Stimulated activated naive CD8-positive, alpha-beta T cell treated with anti-CD3 and anti-CD28 coated beads, Interleukin-15, Interleukin-2, amounts not matched to agents 100 U/mL and 50 U/mL, for 24 hours (primary cell): ENCODE results near the gene PCSK1N.
"Not testable (repeated sequence)": the region's sequence is repeated elsewhere in the genome, so short reads cannot be mapped to it uniquely, and the experiment has no call there.

ENCODE experiments used
- ATAC-seq: fragments of 150-1000 bp; cut with Tn5 transposase; one replicate; pipeline ENCODE4 v1.10.0; 2021
- DNase-seq: peaks from one replicate; pipeline ENCODE4 v3.0.0; 2021

The PCSK1N gene, protein sequence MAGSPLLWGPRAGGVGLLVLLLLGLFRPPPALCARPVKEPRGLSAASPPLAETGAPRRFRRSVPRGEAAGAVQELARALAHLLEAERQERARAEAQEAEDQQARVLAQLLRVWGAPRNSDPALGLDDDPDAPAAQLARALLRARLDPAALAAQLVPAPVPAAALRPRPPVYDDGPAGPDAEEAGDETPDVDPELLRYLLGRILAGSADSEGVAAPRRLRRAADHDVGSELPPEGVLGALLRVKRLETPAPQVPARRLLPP

DNA sequence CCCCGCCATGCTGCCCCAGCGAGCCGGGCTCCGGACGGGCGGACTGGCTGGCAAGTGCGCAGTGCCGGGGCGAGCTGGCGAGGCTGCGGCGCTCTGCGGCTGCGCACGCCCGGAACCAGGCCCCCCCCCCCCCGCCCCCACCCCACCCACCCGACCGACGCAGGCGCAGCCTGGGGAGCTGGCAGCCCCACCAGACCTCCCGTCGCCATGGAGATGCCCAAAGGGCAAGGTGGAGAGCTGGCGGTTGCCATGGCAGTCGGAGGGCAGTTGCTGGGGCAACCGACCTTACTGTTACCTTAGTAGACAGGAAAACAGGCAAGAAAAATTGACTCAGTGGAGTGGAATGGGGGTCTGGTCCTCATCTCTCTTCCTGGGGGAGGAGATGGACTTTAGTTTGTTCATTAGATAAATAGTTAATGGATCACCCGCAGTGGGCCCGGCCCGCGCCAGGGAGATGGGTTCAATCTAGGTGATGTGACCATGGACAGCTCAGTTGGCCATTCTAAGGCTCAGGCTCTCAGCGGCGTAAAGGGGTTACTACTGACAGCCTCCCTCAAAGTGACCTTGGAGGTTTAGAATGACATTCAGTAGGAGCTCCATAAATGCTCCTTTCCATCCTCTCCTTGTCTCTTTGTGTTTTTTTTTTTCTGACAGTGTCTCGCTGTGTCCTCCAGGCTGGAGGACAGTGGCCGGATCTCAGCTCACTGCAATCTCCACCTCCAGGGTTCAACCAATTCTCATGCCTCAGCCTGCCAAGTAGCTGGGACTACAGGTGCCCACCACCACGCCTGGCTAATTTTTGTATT, at the start of gene PCSK1N:
TSS of gene PCSK1N (minus strand) at position 87 of the 806 bp plus-strand sequence. CDS start at position 9, 78 bp downstream.
- ATAC-seq (peak; percentile 75), DNase-seq (peak; percentile 55)

DNA sequence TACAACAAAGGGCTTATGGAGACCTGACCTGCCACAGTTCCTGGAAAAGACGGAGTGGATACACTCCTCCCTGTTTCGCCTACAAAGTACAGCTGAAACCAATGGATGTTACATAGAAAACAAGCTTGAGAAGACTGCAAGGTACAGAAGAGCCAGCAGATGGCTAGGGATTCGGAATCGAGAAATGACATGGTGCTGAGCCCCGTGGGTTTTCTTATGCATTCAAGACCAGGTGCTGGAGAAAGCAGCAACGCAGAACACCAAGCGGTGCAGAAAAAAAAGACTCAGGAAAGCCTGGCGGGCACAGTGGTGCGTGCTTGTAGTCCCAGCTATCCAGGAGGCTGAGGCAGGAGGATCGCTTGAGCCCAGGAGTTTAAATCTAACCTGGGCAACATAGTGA, 48.3 kb upstream of the PCSK1N start:
- DNase-seq (no peak), ATAC-seq (no peak)

DNA sequence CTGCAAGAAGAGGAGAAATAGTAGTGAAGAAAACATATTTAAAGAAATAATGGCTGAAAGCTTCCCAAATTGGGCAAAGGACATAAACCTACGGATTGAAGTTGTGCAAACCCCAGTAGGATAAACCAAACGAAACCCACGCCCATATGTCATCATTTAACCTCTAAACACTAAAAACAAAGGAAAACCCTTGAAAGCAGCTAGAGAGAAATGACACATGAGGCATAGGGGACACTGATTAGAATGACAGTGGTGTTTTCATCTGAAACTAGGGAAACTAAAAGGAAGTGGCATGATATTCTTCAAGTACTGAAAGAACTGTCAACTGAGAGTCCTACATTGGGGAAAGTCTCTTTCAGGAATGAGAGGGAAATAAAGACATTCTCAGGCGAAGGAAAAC, 41.5 kb upstream of the PCSK1N start:
- not testable (repeated sequence) for ATAC-seq, DNase-seq

DNA sequence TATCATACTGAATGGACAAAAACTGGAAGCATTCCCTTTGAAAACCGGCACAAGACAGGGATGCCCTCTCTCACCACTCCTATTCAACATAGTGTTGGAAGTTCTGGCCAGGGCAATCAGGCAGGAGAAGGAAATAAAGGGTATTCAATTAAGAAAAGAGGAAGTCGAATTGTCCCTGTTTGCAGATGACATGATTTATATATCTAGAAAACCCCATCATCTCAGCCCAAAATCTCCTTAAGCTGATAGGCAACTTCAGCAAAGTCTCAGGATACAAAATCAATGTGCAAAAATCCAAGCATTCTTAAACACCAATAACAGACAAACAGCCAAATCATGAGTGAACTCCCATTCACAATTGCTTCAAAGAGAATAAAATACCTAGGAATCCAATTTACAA, 36.6 kb upstream of the PCSK1N start:
- not testable (repeated sequence) for DNase-seq, ATAC-seq

DNA sequence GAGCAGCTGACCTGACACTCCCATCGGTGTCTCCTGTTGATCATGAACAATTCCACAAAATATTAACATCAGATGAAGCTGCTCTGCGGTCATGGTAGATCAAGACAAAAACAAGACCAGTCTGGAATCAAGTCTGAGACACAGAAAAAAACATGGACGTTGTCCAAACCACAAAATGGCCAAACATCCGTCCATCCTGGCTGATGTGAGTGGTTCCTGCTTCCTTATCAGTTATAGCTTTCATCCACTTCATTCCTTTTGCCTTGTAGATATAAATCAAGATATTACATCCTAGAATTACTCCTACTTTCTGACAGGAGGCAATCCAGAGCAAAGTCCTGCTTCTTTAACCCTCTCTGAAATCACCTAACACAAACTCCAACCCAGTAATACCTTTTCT, 28.8 kb upstream of the PCSK1N start:
- DNase-seq (no peak), ATAC-seq (no peak)

DNA sequence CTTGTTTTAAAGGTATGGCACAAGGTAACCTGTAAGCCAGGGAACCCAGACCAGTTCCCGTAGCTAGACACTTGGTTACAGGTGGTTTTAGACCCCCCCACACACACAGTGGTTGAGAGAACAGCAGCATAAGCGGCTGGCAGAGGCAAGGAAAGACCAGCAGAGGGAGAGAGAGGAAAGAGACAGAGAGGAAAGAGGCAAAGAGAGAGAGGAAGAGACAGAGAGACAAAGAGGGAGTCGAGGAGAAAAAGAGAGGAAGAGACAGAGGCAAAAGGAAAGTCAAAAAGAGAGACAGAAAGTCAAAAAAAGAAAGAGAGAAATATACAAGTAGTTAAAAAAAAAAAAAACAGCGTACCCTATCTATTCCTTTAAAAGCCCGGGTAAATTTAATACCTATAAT, 19.5 kb upstream of the PCSK1N start:
- ATAC-seq (no peak), DNase-seq (no peak)

DNA sequence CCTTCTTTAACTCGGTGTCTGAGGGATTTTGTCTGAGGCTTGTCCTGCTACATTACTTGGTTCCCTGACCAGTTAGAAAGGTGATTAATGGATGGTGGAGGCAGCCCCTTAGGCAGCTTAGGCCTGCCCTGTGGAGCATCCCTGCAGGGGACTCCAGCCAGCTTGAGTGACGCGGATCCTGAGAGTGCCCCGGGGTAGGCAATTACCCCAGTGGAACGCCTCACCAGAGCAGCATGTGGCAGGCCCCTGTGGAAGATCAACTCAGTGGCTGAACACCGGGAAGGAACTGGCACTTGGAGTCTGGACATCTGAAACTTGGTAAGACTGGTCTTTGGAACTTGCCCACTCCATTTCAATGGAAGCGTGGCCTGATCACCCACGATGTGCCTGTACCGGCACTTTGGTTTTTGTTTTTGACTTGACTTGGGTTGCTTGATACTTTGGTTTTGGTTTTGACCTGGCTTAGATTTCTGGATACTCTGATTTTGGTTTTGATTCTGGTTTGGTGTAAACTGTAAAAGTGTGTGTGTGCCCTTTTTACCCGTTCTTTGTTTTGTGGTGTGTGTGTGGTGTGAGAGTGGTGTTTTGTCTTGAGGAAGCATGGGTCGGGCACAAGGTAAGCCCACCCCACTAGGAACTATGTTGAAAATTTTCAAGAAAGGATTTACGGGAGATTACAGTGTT, 18.9 kb upstream of the PCSK1N start:
- not testable (repeated sequence) for DNase-seq

DNA sequence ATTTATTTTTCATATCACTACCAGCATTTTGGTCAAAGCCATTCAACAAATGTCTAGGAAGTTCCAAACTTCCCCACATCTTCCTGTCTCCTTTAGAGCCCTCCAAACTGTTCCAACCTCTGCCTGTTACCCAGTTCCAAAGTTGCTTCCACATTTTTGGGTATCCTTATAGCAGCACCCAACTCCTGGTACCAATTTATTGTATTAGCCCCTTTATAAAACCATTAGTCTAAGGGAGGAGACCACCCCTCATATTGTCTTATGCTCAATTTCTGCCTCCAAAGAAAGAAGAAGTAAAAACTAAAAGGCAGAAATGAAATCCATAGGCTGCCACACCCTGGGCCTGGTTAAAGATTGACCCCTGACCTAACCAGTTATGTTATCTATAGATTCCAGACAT, 18.1 kb upstream of the PCSK1N start:
- ATAC-seq, DNase-seq: not testable (repeated sequence)

More for the DNA sequence above, 18.9 kb upstream of the PCSK1N start:
- not testable (repeated sequence) for ATAC-seq

DNA sequence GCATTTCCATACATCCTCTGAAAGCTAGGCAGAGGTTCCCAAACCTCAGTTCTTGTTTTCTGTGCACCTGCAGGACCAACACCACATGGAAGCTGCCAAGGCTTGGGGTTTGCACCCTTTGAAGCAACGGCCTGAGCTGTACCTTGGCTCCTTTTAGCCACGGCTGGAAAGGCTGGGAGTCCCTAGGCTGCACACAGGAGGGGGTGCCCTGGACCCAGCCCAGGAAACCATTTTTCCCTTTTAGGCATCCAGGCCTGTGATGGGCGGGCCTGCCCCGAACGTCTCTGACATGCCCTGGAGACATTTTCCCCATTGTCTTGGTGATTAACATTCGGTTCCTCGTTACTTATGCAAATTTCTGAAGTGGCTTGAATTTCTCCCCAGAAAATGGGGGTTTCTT, 17.4 kb upstream of the PCSK1N start:
- ATAC-seq (no peak), DNase-seq (no peak)

DNA sequence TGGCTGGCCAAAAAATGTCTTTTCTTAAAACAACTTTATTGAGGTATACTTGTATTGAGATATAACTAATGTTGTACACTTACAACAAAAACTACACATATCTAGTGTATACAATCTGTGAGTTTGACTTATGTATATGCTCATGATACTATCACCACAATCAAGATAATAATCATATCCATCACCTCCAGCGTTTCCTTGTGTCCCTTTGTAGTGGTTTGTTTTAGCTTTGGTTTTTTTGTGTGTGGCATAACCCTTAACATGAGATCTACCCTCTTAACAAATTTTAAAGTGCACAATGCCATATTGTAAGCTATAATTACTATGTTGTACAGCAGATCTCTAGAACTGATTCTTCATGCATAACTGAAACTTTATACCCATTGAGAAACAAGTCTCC, 13.4 kb upstream of the PCSK1N start:
- DNase-seq, result no peak
- no peak for ATAC-seq

DNA sequence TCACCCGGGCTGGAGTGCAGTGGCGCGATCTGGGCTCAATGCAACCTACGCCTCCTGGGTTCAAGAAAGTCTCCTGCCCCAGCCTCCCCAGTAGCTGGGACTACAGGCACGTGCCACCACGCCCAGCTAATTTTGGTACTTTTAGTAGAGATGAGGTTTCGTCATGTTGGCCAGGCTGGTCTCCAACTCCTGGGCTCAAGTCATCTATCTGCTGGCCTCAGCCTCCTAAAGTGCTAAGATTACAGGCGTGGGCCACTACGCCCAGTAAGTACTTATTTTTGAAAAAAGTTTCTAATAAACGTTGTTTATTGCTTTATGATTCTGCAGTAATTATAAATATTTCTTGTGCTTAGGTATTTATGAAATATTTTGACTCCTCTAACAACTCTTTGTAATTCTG, 4.3 kb upstream of the PCSK1N start:
- ATAC-seq (no peak), DNase-seq (no peak)

DNA sequence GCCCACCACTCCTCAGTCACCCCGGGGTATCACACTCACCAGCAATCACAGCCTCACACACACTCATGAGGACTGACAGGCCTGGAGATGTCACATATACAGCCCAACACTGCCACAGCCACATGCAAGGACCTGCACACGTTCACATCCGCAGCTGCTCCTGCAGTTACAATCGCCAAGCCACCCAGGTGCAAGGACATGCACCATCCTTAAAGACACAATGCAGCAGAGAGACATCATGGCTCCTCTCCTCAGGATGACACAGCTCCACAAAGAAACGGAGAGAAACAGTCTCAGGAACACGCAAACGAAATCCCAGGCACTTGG, 1.1 kb downstream of the PCSK1N start:
- no peak for ATAC-seq
- DNase-seq, result no peak

DNA sequence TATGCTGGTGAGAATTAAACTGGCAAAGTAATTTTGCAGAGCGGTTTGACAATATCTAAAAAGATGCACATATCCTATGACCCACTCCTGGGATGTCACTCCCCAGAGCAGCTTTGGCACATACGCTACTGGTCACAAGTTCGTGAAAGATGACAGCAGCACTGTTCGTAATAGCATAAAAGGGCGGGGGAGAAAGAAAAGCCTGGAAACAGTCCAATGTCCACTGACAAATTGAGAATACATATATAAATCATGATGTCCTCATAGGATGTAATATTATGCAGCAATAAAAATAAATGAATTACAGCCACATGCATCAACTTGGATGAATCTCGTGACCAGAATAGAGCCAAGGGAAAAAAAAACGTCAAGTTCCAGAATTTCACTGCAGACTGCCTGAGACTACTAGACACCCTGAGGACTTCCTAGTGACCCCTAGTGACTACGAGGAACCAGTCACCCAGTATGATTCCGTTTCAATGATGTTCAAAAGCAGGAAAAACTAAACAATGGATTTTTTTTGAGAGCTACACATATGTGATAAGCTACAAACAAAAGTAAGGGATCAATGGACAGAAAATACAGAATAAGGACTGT, 1.8 kb downstream of the PCSK1N start:
- ATAC-seq (no peak), DNase-seq (no peak)

DNA sequence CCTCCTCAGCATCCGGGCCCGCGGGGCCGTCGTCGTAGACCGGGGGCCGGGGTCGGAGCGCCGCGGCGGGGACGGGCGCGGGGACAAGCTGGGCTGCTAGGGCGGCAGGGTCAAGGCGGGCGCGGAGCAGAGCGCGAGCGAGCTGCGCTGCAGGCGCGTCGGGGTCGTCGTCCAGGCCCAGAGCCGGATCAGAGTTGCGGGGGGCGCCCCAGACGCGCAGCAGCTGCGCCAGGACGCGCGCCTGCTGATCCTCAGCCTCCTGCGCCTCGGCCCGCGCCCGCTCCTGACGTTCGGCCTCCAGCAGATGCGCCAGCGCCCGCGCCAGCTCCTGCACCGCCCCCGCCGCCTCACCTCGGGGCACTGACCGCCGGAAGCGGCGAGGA, 3.5 kb downstream of the PCSK1N start:
- no peak for ATAC-seq
- DNase-seq, result no peak

DNA sequence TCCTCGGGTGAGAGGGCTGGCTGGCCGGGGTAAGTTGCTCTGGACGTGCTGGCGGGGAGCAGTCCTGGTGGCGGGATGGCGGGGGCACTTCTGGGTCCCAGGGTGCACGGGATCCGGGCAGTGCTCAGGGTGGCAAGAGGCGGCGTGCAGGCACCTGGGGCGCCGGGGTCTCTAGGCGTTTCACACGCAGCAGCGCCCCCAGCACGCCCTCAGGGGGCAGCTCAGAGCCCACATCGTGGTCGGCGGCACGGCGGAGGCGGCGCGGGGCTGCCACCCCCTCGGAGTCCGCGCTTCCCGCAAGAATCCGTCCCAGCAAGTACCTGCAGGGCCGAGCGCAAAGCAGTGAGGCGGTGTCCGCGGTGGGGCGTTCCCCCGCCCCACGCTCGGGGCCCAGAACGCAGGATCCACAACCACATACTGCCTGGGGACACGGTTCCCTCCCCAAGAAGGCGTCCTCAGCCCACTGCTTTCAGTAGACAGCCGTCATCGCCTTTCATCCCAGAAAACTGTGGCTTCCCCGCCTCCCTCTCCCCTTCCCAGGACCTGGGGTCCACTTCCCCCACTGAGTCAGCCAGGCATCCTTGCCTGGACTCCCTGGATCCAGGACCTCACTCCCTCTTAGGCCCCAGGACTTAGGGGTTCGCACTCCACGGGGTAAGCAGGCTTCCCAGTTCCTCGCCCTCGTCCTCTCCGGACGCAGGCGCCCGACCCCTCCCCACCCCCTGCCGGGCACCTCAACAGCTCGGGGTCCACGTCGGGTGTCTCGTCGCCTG, 4.1 kb downstream of the PCSK1N start:
- DNase-seq (no peak), ATAC-seq (no peak)

DNA sequence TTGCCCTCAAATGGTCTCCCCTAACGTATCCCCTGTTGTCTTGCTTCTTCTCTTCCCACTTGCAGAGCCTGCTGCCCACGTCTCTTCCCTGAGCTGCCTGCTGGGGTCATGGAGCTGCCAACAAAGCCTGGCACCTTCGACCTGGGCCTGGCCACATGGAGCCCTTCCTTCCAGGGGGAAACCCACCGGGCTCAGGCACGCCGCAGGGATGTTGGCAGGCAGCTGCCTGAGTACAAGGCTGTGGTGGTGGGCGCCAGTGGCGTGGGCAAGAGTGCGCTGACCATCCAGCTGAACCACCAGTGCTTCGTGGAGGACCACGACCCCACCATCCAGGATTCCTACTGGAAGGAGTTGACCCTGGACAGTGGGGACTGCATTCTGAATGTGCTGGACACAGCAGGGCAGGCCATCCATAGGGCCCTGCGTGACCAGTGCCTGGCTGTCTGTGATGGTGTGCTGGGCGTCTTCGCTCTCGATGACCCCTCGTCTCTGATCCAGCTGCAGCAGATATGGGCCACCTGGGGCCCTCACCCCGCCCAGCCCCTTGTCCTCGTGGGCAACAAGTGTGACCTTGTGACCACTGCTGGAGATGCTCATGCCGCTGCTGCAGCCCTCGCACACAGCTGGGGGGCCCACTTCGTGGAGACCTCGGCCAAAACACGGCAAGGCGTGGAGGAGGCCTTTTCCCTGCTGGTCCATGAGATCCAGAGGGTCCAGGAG, 6.2 kb downstream of the PCSK1N start:
- DNase-seq (no peak), ATAC-seq (no peak)

DNA sequence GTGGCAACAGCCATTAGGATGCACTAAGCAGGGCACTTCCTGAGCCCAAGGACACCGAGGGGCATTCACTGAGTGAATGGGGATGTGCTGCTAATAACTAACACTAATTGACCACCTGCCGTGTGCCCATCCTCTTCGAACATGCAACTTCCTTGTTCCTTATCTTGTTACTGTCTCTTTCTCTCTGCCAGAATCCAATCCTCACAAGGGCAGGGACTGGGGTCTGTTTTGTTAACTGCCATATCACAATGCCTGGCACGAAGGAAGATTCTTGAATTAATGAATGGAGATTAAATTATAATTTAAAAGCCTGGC, 7.8 kb downstream of the PCSK1N start:
- no peak for DNase-seq
- ATAC-seq, result no peak

DNA sequence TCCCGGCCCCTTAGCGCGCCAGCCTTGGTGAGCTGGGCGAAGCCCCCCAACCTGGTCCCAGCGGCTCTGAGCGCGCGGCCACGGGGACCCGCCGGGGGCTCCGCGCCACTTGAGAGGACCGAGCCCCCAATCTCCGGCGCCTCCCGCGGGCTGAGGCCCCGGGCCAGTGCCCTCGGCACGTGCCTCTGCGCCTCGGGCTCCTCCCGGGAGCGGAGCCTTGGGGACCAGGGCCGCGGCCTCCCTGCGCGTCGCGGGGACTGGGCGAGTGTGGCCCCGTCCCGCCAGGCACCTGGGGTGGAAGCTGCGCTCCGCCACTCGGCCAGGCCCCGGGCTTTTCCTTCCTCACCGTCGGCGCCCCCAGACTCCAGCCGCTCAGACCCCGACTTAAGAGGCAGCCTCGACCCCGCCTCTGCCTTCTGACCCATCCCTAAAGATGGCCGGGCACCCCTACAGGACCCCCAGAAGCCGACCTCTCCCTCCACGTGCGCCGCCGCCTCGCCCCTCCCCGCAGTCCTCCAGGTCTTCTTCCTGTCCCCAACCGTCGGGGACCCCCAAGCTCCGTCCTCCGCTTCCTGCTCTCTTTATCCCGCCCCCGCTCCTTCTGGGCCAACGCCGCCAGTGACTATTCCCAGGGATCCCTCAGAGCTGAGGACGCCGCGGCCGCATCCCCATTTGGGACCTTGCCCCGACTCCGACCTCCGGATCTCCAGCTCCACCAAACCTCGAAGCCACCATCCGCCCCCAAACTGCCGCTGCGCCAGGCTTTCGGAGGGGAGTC, 8.3 kb downstream of the PCSK1N start:
- no peak for DNase-seq
- no peak for ATAC-seq

DNA sequence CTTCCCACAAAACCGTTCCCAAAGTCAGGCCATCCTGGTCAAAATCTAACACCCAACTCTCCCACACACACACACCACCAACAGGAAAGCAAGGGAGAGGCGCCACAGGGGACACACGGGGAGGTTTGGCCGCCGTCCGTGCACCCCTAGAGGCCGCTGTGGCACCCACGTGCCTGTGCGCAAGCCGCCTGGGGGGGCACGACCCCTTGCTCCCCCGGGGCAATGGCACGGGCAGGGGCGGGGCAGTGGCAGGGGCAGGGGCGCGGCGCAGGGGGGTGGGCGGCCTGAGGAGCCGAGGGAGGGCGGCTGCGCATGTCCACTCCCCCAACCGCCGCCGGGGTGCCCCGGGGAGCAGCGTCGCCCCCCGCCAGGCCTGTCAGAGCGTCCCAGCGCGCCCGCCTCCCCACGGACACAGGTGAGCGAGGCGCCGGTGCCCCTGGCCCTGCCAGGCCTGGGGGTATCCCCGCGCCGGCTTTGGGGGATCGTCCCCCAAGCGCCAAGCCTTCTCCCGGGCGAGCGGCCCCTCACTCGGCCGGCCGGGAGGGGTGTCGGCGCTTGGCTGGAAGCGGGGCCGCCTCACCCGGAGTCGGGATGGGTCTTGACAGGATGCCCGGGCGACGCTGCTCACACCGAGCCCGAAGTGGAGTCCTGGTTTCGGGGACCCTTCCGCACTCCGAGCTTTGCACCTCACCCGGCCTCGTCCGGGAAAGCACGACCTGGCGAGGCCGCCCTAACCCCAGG, 9.1 kb downstream of the PCSK1N start, which contains the start of gene ERAS:
TSS of gene ERAS (plus strand) at position 379 of the 741 bp plus-strand sequence. CDS start 2,611 bp downstream, outside the sequence.
- ATAC-seq (peak; percentile 23), DNase-seq (peak; percentile 28)

DNA sequence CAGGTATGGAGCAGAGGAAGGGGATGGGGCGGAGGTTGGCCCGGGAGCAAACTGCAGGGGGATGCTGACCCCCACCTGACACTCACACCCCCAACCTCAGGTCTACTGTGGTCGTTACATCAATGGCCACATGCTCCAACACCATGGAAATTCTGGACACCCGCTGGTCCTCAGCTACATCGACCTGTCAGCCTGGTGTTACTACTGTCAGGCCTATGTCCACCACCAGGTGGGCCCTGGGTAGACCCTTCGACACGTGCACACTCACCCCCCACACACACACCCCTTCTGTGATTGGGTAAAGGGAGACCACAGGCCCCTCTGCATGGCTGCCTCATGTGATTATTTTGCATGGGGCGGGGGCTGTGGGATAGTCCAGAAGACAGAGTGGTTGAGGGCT, 11.3 kb downstream of the PCSK1N start:
- no peak for DNase-seq
- no peak for ATAC-seq
